Measurements from ENCODE around the gene EML6.

GRCh38 chr2:55019526-55020258, 296.2 kb downstream of the EML6 start:
- no peak for TF ChIP-seq CTCF (CRISPR knock-in tag; IDR thresholded peaks at IDR 0.05)
- no peak for TF ChIP-seq ZNF124 (CRISPR knock-in tag; IDR thresholded peaks at IDR 0.05)
- no peak for TF ChIP-seq UBTF (CRISPR knock-in tag; IDR thresholded peaks at IDR 0.05)
- no peak for TF ChIP-seq POLR2A (IDR thresholded peaks at IDR 0.05; ENCODE audit: insufficient read depth in 1 of 2, low read depth in 2 of 2, low read length in 2 of 2)
- no peak for TF ChIP-seq USF2 (IDR thresholded peaks at IDR 0.05; ENCODE audit: low read depth, low read length)
- TF ChIP-seq USF2 (CRISPR knock-in tag; IDR thresholded peaks at IDR 0.05; ENCODE audit: borderline replicate concordance): no peak
- no peak for TF ChIP-seq CBX5 (CRISPR knock-in tag; IDR thresholded peaks at IDR 0.05; ENCODE audit: borderline replicate concordance)
- TF ChIP-seq EED (CRISPR knock-in tag; IDR thresholded peaks at IDR 0.05): no peak
- no peak for TF ChIP-seq MYC (CRISPR knock-in tag; IDR thresholded peaks at IDR 0.05; ENCODE audit: borderline replicate concordance)
- TF ChIP-seq PREB (CRISPR knock-in tag; IDR thresholded peaks at IDR 0.05): no peak
- TF ChIP-seq HCFC1 (IDR thresholded peaks at IDR 0.05; ENCODE audit: low read depth, low read length): no peak
- no peak for TF ChIP-seq ZNF207 (IDR thresholded peaks at IDR 0.05; ENCODE audit: borderline replicate concordance)
- no peak for TF ChIP-seq ZNF3 (CRISPR knock-in tag; IDR thresholded peaks at IDR 0.05)
- no peak for TF ChIP-seq MAZ (IDR thresholded peaks at IDR 0.05; ENCODE audit: borderline replicate concordance, low read depth, low read length)
- no peak for TF ChIP-seq MAZ (CRISPR knock-in tag; IDR thresholded peaks at IDR 0.05; ENCODE audit: low read depth)
